Calu3 (cell line): Measurements from ENCODE around the gene TMEM238. TPM values are rescaled to one million over a fixed set of nuclear protein-coding genes. Genes with fewer than 3 reads are reported as not detected.

Experiments
- BruUV-seq: library from RNA; stranded (reverse); fragments of 400-500 nt; replicated peaks from 2 replicates; lab custom pipeline; 2021; lab: Mats Ljungman, UMichigan
- CTCF ChIA-PET: fragments of 300-600 bp; sonication (Branson Sonifier 250); formaldehyde crosslinking; loops from one replicate; lab custom pipeline; 2022; ENCODE audit warnings: antibody characterized with exemption; lab: Charles Lee
- DNase-seq: peaks from one replicate; pipeline ENCODE4 v3.0.0; 2022
- H3K27ac Mint-ChIP-seq: one replicate; pipeline ENCODE4 v1.8.0; 2022; ENCODE audit warnings: mixed read lengths; ENCODE audit not compliant: unreplicated experiment
- H3K27me3 Mint-ChIP-seq: one replicate; pipeline ENCODE4 v1.8.0; 2022; ENCODE audit warnings: mixed read lengths; ENCODE audit not compliant: unreplicated experiment
- H3K36me3 Mint-ChIP-seq: one replicate; pipeline ENCODE4 v1.8.0; 2022; ENCODE audit warnings: mild to moderate bottlenecking, moderate library complexity, mixed read lengths; ENCODE audit not compliant: insufficient read depth, unreplicated experiment
- H3K4me1 Mint-ChIP-seq: one replicate; pipeline ENCODE4 v1.8.0; 2022; ENCODE audit warnings: mild to moderate bottlenecking, low read depth, mixed read lengths; ENCODE audit not compliant: unreplicated experiment
- H3K4me3 Mint-ChIP-seq: one replicate; pipeline ENCODE4 v1.8.0; 2022; ENCODE audit warnings: mild to moderate bottlenecking, low read depth, moderate library complexity, mixed read lengths; ENCODE audit not compliant: unreplicated experiment
- H3K9me3 Mint-ChIP-seq: one replicate; pipeline ENCODE4 v1.8.0; 2022; ENCODE audit warnings: low read depth, mixed read lengths; ENCODE audit not compliant: unreplicated experiment
- intact Hi-C: fragments of 100-400 bp; cut with micrococcal nuclease; formaldehyde crosslinking; loops from one replicate; pipeline ENCODE4 v1.10.0; 2022; ENCODE audit not compliant: unreplicated experiment
- total RNA-seq: library from RNA; stranded (reverse); gene quantifications from 2 replicates; pipeline ENCODE4 v1.2.3, GENCODE V29; 2022
- TF ChIP-seq, protein P1 (sequence below): fragments of 200-600 bp; IDR thresholded peaks from one replicate; pipeline ENCODE4 v1.8.0; 2022; ENCODE audit warnings: antibody characterized with exemption; ENCODE audit not compliant: unreplicated experiment

TMEM238 gene
- total RNA-seq, 1 experiment from 2014 or later: 38.8 TPM

DNA sequence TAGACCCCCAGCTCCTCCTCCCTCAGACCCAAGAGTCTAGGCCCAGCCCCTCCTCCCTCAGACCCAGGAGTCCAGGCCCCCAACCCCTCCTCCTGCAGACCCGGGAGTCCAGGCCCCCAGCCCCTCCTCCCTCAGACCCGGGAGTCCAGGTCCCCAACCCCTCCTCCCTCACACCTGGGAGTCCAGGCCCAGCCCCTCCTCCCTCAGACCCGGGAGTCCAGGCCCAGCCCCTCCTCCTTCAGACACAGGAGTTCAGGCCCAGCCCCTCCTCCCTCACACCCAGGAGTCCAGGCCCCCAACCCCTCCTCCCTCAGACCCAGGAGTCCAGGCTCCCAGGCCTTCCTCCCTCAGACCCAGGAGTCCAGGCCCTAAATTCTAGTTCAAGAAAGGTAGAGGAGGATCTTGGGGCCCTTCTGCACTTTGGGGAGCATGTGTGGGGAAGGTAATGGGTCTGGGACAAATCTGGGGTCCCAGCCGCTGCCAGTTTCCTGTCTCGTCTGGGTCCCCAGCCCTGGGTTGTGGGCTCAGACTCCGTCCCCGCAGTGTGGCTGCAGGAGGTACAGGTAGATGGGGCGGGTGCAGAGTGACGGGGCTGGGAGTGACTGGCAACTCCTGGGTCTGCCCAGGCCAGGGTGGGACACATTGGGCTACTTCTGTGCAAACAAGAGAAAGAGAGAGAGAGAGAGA lies 10.6 kb downstream of the TMEM238 start:
- CTCF ChIA-PET: interaction anchor here (0.7 to 0.9 kb wide), 2 partner anchors 82 to 941 kb away, joined by 3 read pairs; partner anchors contain the start of gene ZSCAN5A
- TF ChIP-seq, protein P1, sequence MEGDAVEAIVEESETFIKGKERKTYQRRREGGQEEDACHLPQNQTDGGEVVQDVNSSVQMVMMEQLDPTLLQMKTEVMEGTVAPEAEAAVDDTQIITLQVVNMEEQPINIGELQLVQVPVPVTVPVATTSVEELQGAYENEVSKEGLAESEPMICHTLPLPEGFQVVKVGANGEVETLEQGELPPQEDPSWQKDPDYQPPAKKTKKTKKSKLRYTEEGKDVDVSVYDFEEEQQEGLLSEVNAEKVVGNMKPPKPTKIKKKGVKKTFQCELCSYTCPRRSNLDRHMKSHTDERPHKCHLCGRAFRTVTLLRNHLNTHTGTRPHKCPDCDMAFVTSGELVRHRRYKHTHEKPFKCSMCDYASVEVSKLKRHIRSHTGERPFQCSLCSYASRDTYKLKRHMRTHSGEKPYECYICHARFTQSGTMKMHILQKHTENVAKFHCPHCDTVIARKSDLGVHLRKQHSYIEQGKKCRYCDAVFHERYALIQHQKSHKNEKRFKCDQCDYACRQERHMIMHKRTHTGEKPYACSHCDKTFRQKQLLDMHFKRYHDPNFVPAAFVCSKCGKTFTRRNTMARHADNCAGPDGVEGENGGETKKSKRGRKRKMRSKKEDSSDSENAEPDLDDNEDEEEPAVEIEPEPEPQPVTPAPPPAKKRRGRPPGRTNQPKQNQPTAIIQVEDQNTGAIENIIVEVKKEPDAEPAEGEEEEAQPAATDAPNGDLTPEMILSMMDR: no peak
- peak overlapping the region; percentile 2 for H3K4me3 Mint-ChIP-seq
- no peaks in the 10 kb centered on the region for H3K9me3 Mint-ChIP-seq
- no peak for DNase-seq
- H3K36me3 Mint-ChIP-seq: peaks cover 44% of the 10 kb centered on the region
- no TSS peak for BruUV-seq
- H3K27ac Mint-ChIP-seq: no peak overlapping the region
- intact Hi-C loops: no loop called here
- H3K27me3 Mint-ChIP-seq: peaks cover 57% of the 10 kb centered on the region
- peaks cover 36% of the 10 kb centered on the region for H3K4me1 Mint-ChIP-seq

DNA sequence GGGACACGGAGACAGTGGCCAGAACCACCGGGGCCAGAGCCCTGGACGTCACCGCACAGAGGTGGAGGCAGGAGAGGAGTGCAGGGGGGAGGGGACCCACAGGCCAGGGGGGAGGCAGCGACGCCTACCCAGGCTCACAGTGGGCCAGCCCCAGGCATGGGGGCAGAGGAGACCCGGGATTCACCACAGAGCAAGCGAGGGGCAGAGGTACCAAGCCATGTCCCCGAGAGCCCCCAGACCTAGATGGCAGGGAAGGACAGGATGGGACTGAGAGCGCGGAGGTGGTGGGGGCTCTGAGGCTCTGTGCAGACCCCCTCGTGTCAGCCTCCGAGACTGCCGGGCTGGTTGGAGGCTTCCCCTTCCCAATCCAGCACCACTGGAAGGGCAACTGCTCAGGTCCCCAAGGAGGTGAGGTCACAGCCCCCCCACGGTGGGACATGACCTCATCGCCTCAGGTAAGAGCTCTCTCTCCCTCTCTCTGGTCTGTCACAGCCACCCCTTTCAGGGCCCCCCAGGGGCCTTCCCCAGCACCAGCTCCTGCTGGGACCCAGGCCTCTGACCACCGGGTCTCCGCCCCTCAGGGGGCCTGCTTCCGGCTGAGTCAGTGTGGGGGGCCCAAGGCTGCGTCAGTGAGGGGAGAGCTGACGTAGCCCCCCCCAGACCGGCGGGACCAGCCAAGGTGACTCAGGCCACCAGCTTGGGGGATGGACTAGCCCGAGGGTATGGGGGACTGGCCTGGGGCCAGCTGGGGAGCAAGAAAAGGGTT lies 11.6 kb downstream of the TMEM238 start:
- Mint-ChIP-seq H3K4me3 (peak overlapping the region; percentile 38), H3K4me1 (peaks cover 36% of the 10 kb centered on the region), H3K36me3 (peaks cover 44% of the 10 kb centered on the region), H3K27ac (no peak overlapping the region), H3K9me3 (no peaks in the 10 kb centered on the region), H3K27me3 (peaks cover 66% of the 10 kb centered on the region)
- no TSS peak for BruUV-seq
- TF ChIP-seq, protein P1: no peak
- CTCF ChIA-PET: interaction anchor here (0.9 to 1.5 kb wide), 2 partner anchors 21 to 81 kb away, joined by 3 read pairs; no protein-coding TSS in a partner anchor
- peak; percentile 50 for DNase-seq
- intact Hi-C loops: no loop called here

DNA sequence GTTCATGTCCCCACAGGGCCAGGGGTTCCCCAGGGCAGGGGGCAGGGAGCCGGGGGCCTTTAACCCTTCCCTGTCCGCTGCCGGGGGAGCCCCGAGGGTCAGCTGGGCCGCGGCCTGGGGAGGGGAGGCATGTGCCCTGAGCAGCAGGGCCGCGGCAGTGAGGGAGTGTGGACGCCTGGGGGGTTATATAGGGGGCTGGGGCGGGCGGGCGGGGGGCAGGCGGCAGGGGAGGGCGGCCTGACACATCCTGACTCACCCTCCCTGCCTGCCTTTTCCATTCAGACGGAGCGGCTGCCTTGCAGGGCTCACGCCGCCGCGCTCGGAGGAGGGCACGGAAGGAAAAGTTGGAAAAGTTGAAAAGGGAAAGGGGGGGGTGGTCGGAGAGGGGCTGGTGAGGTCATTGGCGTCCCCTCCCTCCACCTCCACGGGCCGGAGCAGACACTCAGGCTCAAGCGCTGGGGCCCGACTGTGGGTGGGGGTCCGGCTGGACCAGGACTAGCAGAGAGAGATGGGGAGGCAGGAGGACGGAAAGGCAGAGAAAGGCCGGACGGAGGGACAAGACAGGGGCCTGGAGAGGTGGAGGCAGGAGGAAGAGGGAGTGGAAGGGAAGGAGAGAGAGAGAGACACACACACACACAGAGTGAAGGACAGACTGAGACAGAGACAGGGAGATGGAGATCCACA lies 13.6 kb downstream of the TMEM238 start, which contains the start of gene IL11:
Gene IL11 (minus strand): TSS at position 159 of the 684 bp plus-strand sequence. CDS start 153 bp downstream, at position 6.
- Mint-ChIP-seq H3K27me3 (peaks cover 87% of the 10 kb centered on the region), H3K4me1 (peaks cover 27% of the 10 kb centered on the region), H3K36me3 (peaks cover 36% of the 10 kb centered on the region), H3K9me3 (no peaks in the 10 kb centered on the region), H3K4me3 (peak within 1 kb of the TSS; percentile 68), H3K27ac (peak within 1 kb of the TSS; percentile 53)
- intact Hi-C loops: no loop called here
- TF ChIP-seq, protein P1: no peak
- BruUV-seq: no TSS peak
- CTCF ChIA-PET: interaction anchor here (0.6 kb wide), 1 partner anchor 9 kb away, joined by 3 read pairs; no protein-coding TSS in a partner anchor
- no peak for DNase-seq

DNA sequence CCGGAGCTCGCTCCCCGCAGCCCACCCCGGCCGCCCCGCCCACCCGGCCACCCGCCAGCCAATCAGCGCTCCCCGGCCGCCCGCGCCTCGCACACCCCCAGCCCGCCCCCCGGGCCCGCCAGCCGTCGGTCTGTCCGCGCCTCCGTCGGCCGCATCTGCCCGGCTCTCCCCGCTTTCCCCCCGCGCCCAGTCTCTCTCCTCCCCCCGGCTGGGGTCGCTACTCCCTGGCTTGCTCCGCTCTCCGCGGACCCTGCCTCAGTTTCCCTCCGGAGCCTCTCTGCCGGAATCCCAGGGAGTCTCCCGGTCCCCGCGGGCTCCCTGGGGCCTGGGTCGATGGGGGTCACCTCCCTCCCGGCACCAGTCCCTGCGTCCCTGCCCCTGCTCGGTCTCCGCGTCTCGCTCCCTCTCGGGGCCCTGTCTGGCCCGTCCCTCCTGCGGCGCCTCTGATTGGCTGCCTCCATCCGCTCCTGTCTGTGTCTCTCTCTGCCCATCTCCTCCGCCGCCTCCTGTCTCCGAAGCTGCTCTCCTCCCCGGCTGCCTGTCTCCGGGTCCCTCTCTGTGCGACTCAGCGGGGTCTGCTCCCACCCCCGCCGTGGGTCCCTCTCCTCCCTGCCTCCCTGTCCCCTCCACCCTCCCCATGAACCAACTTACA lies 14.3 kb downstream of the TMEM238 start:
- Mint-ChIP-seq H3K4me1 (peaks cover 27% of the 10 kb centered on the region), H3K36me3 (peaks cover 31% of the 10 kb centered on the region), H3K27me3 (peaks cover 94% of the 10 kb centered on the region), H3K27ac (peak overlapping the region; percentile 53), H3K9me3 (no peaks in the 10 kb centered on the region), H3K4me3 (peak overlapping the region; percentile 68)
- no peak for DNase-seq
- TF ChIP-seq, protein P1: no peak
- CTCF ChIA-PET: interaction anchor here (0.6 to 1.2 kb wide), 3 partner anchors 8 to 68 kb away, joined by 3 to 4 read pairs (median 3); partner anchors contain the start of gene KMT5C
- intact Hi-C loops: no loop called here
- no TSS peak for BruUV-seq
